Spleen (tissue), 7 donors: ENCODE measurements around the gene CCND2.

Experiments used
- CTCF ChIP-seq, 11 experiments: fragments of 200-600 bp in 7 of 11; fragments of 450-650 bp in 4 of 11; sonication (generic) in 4 of 11; IDR thresholded peaks in 8 of 11; conservative IDR thresholded peaks in 3 of 11; 1 replicate in 7 of 11; 2 replicates in 4 of 11; pipeline versions ENCODE4 v1.4.0 to v1.8.0; 2016 to 2021; ENCODE audit warnings: antibody characterized with exemption in 11 of 11, inconsistent platforms in 4 of 11, mild to moderate bottlenecking in 1 of 11
- POLR2A ChIP-seq, 3 donors: fragments of 450-650 bp; IDR thresholded peaks; one replicate each; pipeline ENCODE4 v1.5.1; 2017; ENCODE audit warnings: antibody characterized with exemption in 3 of 3, mild to moderate bottlenecking in 1 of 3
- POLR2AphosphoS5 ChIP-seq, 3 donors: sonication (generic); formaldehyde crosslinking; IDR thresholded peaks; one replicate each; pipeline ENCODE4 v1.5.1; 2017; ENCODE audit warnings: antibody characterized with exemption in 3 of 3
- donor health status: DM: no; HTN: no; CAD: no; lungs with moderate emphysema.
- donor health status: DM: no; HTN: no; CAD: no.
- donor health status: DM: no; HTN: no; CAD: no.

GRCh38 chr12:4288296-4289131, 15.0 kb downstream of the CCND2 start:
- TF ChIP-seq CTCF (IDR thresholded peaks at IDR 0.05 in 8 of 11, conservative IDR thresholded peaks at IDR 0.05 in 3 of 11) (no peak), POLR2A (IDR thresholded peaks at IDR 0.05) (no peak), POLR2AphosphoS5 (IDR thresholded peaks at IDR 0.05) (peak in 1 of 3 donors; percentile 16)
